Stimulated activated CD4-positive, alpha-beta T cell treated with anti-CD3 and anti-CD28 coated beads, Interleukin-2, amount 100 ng/mL, for 24 hours (primary cell): Measurements from ENCODE around the gene CLASP1.
"Not testable (repeated sequence)": the region's sequence is repeated elsewhere in the genome, so short reads cannot be mapped to it uniquely, and the experiment has no call there.

Experiments used
- DNase-seq, 2 donors: peaks; one replicate each; pipeline ENCODE4 v3.0.0-alpha.2; 2020

Gene CLASP1

DNA sequence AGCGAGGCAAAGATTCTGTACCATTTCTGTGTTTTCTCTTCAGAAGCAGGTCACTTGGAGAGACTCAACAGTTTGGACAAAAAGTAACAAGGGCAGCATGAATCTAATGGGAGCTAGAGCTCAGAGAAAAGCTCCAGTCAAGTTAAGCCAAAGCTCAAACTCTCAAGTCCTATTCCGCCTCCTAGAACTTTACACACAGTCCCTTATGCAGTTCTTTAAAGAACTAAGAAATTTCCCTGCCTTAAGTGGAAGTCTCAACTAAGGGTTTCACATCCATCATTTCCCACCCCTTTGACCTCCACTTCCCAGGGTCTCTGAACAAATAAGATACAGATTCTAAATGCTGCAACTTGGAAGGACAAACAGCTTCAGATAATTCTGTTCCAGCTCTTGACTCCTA, 239.9 kb downstream of the CLASP1 start:
- DNase-seq, result no peak

DNA sequence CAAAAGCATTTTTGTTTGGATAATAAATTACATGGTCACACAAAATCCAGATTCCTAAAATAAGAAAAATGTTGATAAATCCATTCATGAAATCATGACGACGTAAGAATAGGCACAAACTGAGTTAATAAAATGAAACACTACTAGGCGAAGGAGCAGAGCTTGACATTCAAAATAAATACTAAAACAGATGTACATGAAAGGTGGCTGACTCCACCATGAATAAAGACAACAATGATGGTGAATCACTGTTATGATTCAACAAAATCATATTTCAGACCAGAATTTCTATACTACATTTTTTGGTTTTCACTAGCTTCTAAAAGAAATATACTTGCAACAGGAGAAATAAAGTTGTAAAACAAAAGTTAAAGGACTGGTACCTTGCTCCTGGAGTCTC, 240.6 kb downstream of the CLASP1 start:
- DNase-seq, result no peak

DNA sequence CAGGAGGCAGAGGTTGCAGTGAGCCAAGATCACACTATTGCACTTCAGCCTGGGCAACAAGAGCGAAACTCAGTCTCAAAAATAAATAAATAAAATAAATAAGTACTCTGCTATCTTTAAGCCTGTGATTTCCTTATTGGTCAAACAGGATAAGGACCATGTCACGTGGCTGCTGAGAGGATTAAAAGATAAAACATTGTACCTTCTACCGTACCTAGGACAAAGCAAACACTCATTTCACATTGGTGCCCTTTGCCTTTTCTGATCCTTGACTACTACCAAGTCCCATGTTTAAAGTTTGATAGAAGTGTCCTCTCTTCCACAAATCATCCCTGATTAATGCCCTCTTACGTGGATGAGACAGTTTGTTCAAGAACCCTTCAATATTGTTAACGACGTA, 244.0 kb downstream of the CLASP1 start:
- DNase-seq, result no peak

DNA sequence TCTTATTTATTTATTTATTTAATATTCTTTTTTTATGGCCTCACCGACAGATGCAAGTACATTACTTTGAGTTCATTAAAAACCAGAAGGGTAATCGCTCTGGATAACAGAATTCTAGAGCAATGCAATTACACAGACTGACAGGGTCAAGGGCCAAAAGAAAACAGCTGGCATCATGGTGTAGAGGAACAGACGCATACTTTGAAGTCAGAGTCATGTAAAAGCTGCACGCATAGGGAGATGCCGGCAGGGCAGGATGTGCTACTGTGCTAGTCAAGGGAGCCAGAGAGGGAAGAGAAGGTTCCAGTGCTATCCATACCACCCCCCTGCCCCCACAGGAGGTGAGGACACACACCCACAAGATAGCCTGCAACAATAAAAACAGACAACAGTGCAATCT, 249.1 kb downstream of the CLASP1 start:
- no peak for DNase-seq

DNA sequence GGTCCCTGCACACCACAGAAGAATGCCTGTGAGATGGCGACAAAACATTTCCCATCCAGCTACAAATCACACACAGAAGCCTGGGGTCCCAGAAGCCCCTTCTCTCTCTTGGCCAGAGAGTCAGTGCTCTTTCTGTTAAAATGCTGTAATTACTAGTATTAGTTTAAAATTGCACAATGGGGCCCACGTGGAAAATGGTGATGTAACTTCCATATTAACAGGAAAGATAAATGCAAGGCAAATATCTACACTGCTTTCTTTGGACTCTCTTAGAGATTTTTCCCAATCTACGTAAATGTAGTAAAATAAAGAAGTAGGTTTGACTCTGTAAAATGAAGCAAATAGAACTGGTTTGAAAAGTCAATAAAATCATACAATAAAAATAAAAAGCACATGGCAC, 250.4 kb downstream of the CLASP1 start:
- DNase-seq, result no peak

DNA sequence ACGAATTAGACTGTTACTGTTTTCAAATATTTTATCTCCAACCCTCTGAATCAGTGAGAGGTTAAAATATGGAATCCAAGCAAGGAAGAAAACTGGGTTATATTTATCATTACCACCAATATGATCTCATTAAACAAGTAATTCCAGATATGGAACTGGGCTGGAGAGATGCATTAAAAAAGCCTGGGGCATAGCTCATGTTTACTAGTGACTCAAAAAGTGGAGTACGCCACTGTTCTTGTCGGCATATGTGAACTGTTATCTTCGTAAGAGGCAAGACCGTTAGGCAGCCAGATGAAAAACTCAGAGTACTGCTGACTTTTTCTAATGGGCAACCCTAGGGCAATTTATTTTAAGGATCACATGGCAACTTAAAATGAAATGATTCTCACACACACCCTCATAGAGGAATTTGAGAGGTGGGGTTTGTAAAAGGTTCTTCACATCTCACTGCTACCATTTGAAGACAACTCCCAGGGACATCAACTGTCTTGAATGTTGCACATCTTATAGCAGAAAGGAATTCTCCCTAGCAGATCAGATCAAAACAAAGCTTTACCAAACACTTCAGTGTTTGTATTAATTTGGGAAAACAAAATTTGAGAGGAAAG, 259.1 kb downstream of the CLASP1 start:
- no peak for DNase-seq

DNA sequence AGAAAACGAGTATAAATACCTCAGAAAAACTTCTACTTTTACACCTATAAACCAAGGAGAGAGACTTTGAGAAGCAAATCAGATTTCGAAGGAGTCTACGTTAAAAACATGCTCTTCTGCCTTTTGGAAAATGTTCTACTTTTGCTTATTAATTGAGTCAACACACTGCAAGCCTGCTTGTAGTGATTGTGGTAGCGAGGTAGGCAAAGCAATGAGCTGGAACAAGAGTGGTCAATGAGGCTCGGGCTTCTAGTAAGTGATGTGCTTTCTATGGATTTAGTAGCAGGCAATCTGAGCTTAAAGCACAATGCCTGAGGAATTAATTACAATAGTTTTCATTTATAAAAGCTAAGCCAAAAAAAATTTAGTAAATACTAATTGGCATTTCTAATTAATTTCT, 260.9 kb downstream of the CLASP1 start:
- no peak for DNase-seq

DNA sequence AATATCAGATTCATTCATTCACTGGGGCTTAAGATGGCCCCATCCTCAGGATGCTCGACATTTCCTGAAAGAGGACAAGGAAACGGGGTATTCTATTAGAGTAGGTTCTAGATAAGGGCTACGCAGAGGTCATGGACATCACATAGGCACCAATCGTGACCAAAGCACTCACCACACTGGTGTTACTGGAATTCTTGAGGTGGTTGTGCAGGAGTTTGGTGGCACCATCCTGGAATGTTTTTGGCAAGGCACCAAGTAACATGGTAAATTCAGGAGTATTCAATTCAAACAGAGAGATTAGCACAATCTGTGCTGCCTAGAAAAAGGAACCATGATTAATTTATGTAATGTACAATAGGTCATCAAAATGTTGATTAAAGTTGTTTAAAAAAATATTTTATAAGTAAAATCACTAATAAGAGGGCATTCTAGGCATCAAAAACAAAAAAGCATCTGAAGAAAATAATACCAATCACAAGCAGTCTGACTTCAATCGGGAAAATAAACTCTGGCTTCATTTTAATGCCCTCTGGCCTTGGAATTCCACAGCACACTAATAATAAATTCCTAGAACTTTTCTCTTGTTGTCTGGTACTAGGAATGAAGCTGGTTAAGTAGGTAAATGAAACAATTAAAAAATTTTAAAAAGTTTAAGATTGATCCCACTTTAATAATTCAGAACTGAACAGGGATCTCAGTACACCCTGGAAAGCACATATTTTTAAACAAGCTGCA, 261.5 kb downstream of the CLASP1 start:
- DNase-seq, result no peak

DNA sequence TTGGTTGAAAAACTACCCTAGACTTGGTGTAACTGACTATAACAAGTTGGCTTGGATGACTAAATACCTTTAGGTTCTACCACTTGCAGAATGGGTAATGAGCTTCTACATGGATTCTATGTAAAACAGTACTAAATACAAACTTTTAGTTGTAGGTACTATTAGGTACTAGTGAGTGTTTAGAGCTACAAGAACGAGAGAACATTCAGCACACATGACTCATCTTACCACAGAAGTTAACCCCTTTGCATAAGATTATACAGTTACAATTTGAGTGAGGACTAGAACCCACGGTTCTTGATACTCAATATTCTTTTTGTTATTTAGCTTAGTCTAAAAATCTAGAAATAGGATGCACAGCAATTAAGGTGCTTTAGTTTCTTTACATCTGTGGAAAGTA, 262.6 kb downstream of the CLASP1 start:
- no peak for DNase-seq

DNA sequence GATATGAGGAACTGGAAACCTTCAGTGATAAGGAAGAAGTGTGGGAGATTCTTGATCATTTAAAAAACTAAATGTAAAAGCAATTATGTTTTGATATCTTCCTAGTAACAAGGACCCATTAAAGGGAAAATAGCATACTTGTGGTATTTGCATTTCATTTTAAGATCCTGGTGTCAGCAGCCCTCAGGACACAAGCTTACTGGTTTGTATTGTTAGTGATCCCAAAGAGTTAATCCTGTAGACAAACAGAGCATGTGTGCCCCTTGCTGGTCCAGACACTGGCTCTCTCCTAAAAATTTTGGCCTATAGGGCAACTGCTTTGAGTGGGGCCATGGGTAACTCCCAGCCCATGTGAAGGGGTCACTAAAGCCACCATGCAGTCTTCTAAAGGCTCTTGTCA, 263.2 kb downstream of the CLASP1 start:
- no peak for DNase-seq

DNA sequence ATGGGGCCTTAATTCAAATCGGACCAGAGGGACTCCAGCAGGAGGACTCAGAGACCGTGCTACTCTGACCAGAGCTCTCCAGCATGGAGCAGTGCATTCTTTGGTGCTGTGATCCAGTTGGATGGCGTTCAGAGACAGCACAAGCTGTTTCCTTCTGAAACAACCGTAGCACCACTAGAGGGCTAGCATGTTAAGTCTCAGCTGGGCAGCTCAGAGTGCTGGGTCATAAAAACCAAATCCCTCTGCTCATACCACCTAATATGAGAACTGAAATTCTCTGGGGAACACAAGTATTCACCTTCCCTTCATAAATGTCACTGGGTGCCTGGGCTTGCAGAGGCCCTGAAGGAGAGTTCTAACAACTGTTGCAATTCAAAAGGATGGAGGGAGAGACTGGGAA, 266.5 kb downstream of the CLASP1 start:
- DNase-seq, result no peak

DNA sequence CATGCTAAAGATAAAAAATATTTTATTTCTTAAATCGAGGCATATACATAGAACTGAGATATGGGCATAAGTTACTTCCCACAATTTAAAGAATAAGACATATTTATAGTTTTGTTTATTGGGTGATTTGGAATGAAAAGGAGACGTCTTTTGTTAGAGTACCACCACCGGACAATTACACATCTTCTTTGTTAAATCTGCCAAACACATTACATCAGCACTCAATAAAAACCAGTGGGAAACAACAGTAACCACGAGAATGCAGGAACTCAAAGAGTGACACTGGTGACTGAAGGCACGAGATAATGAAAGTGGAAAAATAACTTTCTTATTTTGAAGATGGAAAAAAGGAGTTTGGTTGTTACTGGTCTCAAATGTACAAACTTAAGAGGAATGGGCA, 271.6 kb downstream of the CLASP1 start:
- no peak for DNase-seq

DNA sequence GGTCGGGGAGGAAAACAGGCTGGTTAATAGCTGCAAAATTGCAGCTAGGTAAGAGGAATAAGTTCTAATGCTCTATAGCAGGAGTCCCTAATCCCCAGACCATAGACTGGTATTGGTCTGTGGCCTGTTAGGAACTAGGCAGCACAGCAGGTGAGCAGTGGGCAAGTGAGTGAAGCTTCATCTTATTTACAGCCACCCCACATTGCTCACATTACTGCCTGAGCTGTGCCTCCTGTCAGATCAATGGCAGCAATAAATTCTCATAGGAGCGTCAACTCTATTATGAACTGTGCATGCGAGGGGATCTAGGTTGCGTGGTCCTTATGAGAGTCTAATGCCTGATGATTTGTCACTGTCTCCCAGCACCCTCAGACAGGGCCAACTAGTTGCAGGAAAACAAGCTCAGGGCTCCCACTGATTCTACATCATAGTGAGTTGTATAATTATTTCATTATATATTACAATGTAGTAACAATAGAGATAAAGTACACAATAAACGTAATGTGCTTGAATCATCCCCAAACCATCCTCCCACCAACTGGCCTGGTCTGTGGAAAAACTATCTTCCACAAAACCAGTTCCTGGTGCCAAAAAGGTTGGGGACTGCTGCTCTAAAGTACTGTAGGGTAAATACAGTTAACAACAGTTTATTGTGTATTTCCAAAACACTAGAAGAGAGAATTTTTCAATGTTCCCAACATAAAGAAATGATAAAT, 272.6 kb downstream of the CLASP1 start:
- no peak for DNase-seq

DNA sequence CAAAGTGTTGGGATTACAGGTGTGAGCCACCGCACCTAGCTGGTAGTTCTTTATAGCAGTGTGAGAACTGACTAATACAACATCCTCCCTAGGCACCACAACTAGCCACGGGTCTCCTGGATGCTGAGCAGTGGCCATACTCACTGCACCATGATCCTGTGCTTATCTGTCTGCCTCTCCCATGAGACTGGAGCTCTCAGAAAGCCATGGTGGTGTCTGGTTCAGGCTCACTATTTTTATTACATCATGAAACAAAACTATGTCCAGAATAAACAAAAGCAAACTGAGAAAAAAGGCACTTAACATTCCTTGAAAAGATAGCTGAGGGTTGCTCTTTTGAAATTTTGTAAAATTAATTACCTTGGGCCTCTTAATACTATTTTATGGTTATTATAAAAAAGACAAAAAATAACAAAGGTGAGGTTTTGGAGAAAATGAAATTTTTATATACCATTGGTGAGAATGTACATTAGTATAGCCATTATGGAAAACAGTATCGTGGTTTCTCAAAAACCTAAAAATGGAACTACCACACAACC, 273.6 kb downstream of the CLASP1 start:
- no peak for DNase-seq

DNA sequence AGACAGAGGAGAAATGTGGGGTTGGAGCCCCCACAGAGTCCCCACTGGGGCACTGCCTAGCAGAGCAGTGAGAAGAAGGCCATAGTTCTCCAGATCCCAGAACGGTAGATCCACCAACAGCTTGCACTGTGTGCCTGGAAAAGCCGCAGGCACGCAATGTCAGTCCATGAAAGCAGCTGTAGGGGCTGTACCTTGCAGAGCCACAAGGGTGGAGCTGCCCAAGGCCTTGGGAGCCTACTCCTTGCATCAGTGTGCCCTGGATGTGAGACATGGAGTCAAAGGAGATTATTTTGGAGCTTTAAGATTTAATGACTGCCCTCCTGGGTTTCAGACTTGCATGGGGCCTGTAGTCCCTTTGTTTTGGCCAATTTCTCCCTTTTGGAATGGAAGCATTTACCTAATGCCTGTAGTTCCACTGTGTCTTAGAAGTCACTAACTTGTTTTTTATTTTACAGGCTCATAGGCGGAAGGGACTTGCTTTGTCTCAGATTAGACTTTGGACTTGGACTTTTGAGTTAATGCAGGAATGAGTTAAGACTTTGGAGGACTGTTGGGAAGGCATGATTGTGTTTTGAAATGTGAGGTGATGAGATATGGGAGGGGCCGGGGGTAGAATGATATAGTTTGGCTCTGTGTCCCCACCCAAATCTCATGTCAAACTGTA, 274.7 kb downstream of the CLASP1 start:
- DNase-seq, result not testable (repeated sequence)

DNA sequence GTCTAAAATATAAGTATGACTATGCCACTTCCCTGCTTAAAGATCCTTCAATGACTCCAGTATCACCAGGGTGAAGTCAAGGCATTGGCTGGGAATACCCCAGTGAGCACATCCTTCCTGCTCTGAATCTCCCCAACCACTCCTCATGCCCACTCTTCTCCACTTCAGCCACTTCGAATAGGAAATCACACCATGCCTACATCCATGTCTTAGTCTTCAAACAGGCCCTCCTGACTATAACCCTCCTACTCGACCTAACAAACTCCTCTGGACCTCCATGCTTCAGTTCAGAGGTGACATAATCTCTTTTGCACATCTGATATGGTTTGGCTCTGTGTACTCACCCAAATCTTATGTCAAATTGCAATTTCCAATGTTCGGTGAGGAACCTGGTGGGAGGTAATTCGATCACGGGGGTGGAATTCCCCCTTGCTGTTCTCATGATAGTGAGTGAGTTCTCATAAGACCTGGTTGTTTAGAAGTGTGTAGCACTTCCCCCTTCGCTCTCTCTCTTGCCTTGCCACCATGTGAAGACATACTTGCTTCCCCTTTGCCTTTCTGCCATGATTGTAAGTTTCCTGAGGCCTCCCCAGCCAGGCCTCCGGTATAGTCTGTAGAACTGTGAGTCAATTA, 276.4 kb downstream of the CLASP1 start:
- DNase-seq, result no peak

DNA sequence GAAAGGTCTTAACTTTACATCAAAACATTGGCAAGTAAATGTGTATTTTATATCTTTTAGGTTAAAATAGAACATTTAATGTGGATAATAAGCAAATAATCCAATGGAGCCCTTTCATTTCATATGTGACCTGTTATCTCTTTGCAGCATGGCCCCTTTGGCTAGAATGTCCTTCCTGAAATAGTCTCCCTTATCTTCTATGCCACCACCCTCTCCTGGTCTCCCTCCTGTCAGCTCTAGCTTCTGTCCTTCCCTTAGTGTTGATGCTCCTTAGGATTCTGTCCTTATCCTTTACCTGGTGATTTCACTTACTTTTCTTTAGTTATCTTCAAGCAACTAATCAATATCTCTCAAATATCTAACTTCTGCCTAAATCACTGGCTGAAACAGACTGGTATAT, 277.2 kb downstream of the CLASP1 start:
- no peak for DNase-seq

DNA sequence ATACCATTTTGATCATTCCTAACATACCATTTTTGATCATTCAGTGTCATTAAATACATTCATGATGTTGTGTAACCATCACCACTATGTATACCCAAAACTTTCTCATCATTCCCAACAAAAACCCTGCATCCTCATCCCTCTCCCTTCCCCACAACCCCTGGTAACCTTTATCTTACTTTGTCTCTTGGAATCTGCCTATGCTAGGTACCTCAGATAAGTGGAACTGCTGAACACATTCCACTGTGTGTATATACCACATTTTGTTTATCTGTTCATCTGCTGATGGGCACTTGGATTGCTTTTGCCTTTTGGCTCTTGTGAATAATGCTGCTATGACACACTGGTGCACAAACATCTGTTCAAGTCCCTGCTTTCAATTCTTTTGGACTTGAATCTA, 280.4 kb downstream of the CLASP1 start:
- no peak for DNase-seq

DNA sequence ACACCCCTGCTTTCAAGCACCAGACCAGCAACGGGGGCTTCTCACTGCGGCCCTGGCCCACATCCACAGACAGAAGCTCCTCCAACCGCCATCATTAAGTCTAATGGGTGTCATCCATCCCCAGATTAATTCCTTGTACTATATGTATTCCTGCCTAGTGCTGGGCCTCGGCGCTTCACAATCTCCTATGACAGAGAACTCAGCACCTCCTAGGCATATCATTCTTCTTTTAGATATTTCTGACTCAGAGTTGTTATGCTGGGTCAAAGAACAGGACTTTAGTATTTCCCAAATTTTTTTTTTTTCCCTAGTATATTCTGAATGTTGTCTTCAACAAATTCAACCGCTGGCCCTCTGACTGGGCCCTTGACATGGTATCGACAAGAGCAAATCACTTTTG, 281.1 kb downstream of the CLASP1 start:
- no peak for DNase-seq

DNA sequence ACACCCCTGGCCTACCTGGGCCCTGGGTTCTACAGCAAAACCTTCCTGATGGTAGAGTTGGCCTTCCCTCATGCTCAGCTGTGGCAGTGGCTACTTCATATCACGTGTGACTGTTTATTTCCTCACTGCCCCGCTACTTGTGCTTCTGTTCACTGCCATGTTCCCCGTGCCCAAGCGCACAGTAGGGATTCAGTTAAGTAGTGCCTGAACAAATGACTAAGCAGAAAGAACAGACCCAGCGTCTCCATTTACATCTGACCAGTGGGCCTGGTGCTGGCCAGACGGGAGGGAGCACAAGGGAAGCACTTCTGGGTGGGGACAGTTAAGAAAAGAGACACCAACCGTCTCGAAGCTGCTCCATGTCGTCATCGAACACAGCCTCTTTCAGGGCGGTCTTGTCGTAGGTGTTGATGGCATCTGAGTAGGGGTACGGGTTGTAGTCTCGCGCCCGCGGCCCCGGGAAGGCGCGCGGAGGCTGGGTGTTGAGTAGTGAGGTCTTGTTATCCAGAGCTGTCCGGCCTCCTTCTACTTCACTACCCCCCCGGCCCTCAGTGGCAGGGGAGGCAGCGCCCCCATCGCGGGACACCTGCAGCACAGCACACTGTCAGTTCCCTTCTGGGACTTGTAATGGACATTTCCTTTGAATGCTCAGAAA, 281.9 kb downstream of the CLASP1 start:
- DNase-seq, result no peak

DNA sequence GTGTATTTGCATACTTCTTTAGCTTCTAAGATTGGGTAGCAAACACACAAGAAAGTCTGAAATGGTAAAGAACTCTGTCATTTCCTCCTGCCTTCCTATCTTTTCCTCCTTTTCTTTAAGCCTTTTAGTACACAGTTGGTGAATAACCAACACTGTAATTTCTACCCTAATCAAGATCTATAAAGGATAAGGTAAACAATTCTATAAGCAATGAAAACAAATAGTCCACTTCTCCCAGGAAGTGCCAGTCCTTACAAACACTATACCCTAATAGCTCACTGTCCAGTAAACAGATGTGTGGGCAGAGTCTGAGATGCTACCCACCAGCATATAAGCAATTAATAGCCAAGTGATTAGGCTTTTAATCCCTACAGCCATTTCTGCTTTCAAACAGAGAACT, 283.2 kb downstream of the CLASP1 start:
- DNase-seq, result no peak

DNA sequence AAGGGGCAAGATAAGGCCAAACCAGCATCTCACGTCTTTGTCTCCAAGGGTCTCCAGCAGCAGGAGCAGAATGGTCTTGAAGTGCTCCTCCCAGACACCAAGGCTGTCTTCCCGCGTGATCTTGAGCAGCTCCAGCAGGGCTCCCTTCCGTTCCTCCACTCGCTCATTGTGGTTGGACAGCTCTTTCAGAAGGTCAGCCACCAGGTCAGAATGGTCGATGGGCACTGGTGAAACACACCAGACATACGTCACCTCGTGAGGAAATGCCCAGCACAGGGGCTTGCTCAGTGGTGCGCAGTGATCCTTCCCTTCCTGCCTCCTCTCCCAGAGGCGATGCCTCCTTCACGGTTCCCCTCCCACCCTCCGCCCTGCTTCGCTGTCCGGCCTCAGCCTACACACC, 284.2 kb downstream of the CLASP1 start:
- DNase-seq, result no peak
